ENCODE results near the gene CEND1. TPM values are rescaled to one million over a fixed set of nuclear protein-coding genes. Genes with fewer than 3 reads are reported as not detected.
A peak's percentile ranks its signal among the peaks of the same experiment; 100 is the strongest.

CEND1 gene
- total RNA-seq, 1 donor from 2014 or later: 0.20 TPM

- peaks cover 6% of the 10 kb centered on the region for H3K36me3 Mint-ChIP-seq (ENCODE audit: low read depth)
- no peak overlapping the region for H3K27ac Mint-ChIP-seq (ENCODE audit: unreplicated experiment)
- no peaks in the 10 kb centered on the region for H3K27me3 Mint-ChIP-seq (ENCODE audit: low read depth)
- H3K9me3 Mint-ChIP-seq (ENCODE audit: low read depth): no peaks in the 10 kb centered on the region
- peaks cover 33% of the 10 kb centered on the region for H3K4me1 Mint-ChIP-seq (ENCODE audit: low read depth)
- H3K4me3 Mint-ChIP-seq (ENCODE audit: unreplicated experiment): no peak overlapping the region
- no peak for TF ChIP-seq CTCF (IDR thresholded peaks at IDR 0.05)
- DNase-seq (ENCODE audit: low spot score): no peak
These were observed 33.8 kb upstream of the CEND1 start for GRCh38 chr11:823441-824291.

GRCh38 chr11:821512-822371, 31.9 kb upstream of the CEND1 start:
- no peak overlapping the region for H3K4me3 Mint-ChIP-seq (ENCODE audit: unreplicated experiment)
- H3K36me3 Mint-ChIP-seq (ENCODE audit: low read depth): peaks cover 6% of the 10 kb centered on the region
- H3K9me3 Mint-ChIP-seq (ENCODE audit: low read depth): no peaks in the 10 kb centered on the region
- H3K27ac Mint-ChIP-seq (ENCODE audit: unreplicated experiment): no peak overlapping the region
- peaks cover 26% of the 10 kb centered on the region for H3K4me1 Mint-ChIP-seq (ENCODE audit: low read depth)
- no peak for TF ChIP-seq CTCF (IDR thresholded peaks at IDR 0.05)
- H3K27me3 Mint-ChIP-seq (ENCODE audit: low read depth): no peaks in the 10 kb centered on the region
- DNase-seq (ENCODE audit: low spot score): no peak

GRCh38 chr11:820655-821511, 31.0 kb upstream of the CEND1 start:
- peaks cover 22% of the 10 kb centered on the region for H3K4me1 Mint-ChIP-seq (ENCODE audit: low read depth)
- TF ChIP-seq CTCF (IDR thresholded peaks at IDR 0.05): no peak
- H3K4me3 Mint-ChIP-seq (ENCODE audit: unreplicated experiment): peak overlapping the region; percentile 80
- no peak for DNase-seq (ENCODE audit: low spot score)
- H3K27me3 Mint-ChIP-seq (ENCODE audit: low read depth): no peaks in the 10 kb centered on the region
- H3K36me3 Mint-ChIP-seq (ENCODE audit: low read depth): peaks cover 6% of the 10 kb centered on the region
- H3K27ac Mint-ChIP-seq (ENCODE audit: unreplicated experiment): peak overlapping the region; percentile 73
- H3K9me3 Mint-ChIP-seq (ENCODE audit: low read depth): no peaks in the 10 kb centered on the region

- DNase-seq (ENCODE audit: low spot score): no peak
- no peaks in the 10 kb centered on the region for H3K9me3 Mint-ChIP-seq (ENCODE audit: low read depth)
- peak overlapping the region; percentile 83 for H3K27ac Mint-ChIP-seq (ENCODE audit: unreplicated experiment)
- peaks cover 5% of the 10 kb centered on the region for H3K36me3 Mint-ChIP-seq (ENCODE audit: low read depth)
- no peak for TF ChIP-seq CTCF (IDR thresholded peaks at IDR 0.05)
- H3K27me3 Mint-ChIP-seq (ENCODE audit: low read depth): no peaks in the 10 kb centered on the region
- H3K4me3 Mint-ChIP-seq (ENCODE audit: unreplicated experiment): peak overlapping the region; percentile 80
- peaks cover 22% of the 10 kb centered on the region for H3K4me1 Mint-ChIP-seq (ENCODE audit: low read depth)
These were observed 30.2 kb upstream of the CEND1 start for GRCh38 chr11:819943-820649.
